Karpas-422 (cell line): ENCODE data around the gene PCIF1. TPM values are rescaled to one million over a fixed set of nuclear protein-coding genes. Genes with fewer than 3 reads are reported as not detected.

ENCODE experiments used
- DNase-seq: peaks from one replicate; pipeline ENCODE4 v3.0.0-alpha.2; 2015
- H2AFZ ChIP-seq: fragments of 200-600 bp; sonication (generic); 2 replicates; pipeline ENCODE4 v1.6.1; 2014; ENCODE audit warnings: antibody characterized with exemption, low read length, mixed read lengths
- H3K27ac ChIP-seq: fragments of 200-600 bp; sonication (generic); 2 replicates; pipeline ENCODE4 v1.5.1; 2014; ENCODE audit warnings: mild to moderate bottlenecking, low read length, moderate library complexity
- H3K27me3 ChIP-seq: fragments of 200-600 bp; sonication (generic); 2 replicates; pipeline ENCODE4 v1.6.1; 2014; ENCODE audit warnings: low read length, mixed read lengths
- H3K36me3 ChIP-seq: fragments of 200-600 bp; sonication (generic); 2 replicates; pipeline ENCODE4 v1.6.1; 2014; ENCODE audit warnings: low read length, mixed read lengths; ENCODE audit not compliant: insufficient read depth
- H3K4me1 ChIP-seq: fragments of 200-600 bp; sonication (generic); 2 replicates; pipeline ENCODE4 v1.6.1; 2014; ENCODE audit warnings: mild to moderate bottlenecking, low read length, mixed read lengths
- H3K4me2 ChIP-seq: fragments of 200-600 bp; sonication (generic); 2 replicates; pipeline ENCODE4 v1.6.1; 2014; ENCODE audit warnings: low read length, low read depth, mild to moderate bottlenecking; ENCODE audit not compliant: poor library complexity, severe bottlenecking
- H3K4me3 ChIP-seq: fragments of 200-600 bp; sonication (generic); 2 replicates; pipeline ENCODE4 v1.5.1; 2014; ENCODE audit warnings: mild to moderate bottlenecking, antibody characterized with exemption, low read length, mixed read lengths
- H3K79me2 ChIP-seq: fragments of 200-600 bp; sonication (generic); 2 replicates; pipeline ENCODE4 v1.6.1; 2014; ENCODE audit warnings: mild to moderate bottlenecking, low read length, mixed read lengths
- H3K9ac ChIP-seq: fragments of 200-600 bp; sonication (generic); 2 replicates; pipeline ENCODE4 v1.6.0; 2014; ENCODE audit warnings: low read length
- H3K9me2 ChIP-seq: fragments of 200-600 bp; sonication (generic), shearing (Covaris generic); replicated peaks from 2 replicates; pipeline ENCODE4 v1.6.0; 2014; ENCODE audit warnings: mild to moderate bottlenecking, low read length, moderate library complexity; ENCODE audit not compliant: insufficient read depth
- H3K9me3 ChIP-seq: fragments of 300-700, 200-600 bp; sonication (generic); 2 replicates; pipeline ENCODE4 v1.6.1; 2014; ENCODE audit warnings: low read length, mixed read lengths
- H4K20me1 ChIP-seq: fragments of 200-600 bp; sonication (generic); 2 replicates; pipeline ENCODE4 v1.6.1; 2014; ENCODE audit warnings: mild to moderate bottlenecking, antibody characterized with exemption, low read length, low read depth; ENCODE audit not compliant: insufficient read depth
- total RNA-seq: library from RNA; depleted of rRNA; stranded (reverse); fragments of >200 nt; shearing (Covaris generic); gene quantifications from 2 replicates; pipeline ENCODE4 v1.2.3, GENCODE V29; 2014; ENCODE audit warnings: low replicate concordance

Gene PCIF1
- total RNA-seq, 1 experiment from 2014 or later, result 12.0 TPM

GRCh38 chr20:45937765-45938164, 3.3 kb downstream of the PCIF1 start:
- H3K36me3 ChIP-seq, result peaks cover 20% of the 10 kb centered on the region; the same call in 1 of the 2 replicates
- no peaks in the 10 kb centered on the region for H3K9me3 ChIP-seq
- peaks cover 31% of the 10 kb centered on the region for H3K79me2 ChIP-seq
- H3K4me2 ChIP-seq, result no peak overlapping the region
- peaks cover 11% of the 10 kb centered on the region for H3K4me1 ChIP-seq
- no peak for DNase-seq
- no peak overlapping the region for H2AFZ ChIP-seq
- no peak overlapping the region for H3K9ac ChIP-seq
- no peaks in the 10 kb centered on the region for H4K20me1 ChIP-seq
- H3K4me3 ChIP-seq, result no peak overlapping the region
- H3K27me3 ChIP-seq, result no peaks in the 10 kb centered on the region
- no peaks in the 10 kb centered on the region for H3K9me2 ChIP-seq
- H3K27ac ChIP-seq, result no peak overlapping the region

- Histone ChIP-seq H3K27ac (no peak overlapping the region), H3K36me3 (peaks cover 26% of the 10 kb centered on the region; the same call in 1 of the 2 replicates), H3K4me2 (no peak overlapping the region), H3K79me2 (peaks cover 31% of the 10 kb centered on the region), H2AFZ (no peak overlapping the region), H3K4me3 (no peak overlapping the region), H3K27me3 (no peaks in the 10 kb centered on the region), H3K4me1 (peaks cover 5% of the 10 kb centered on the region), H3K9me2 (no peaks in the 10 kb centered on the region), H3K9ac (no peak overlapping the region), H4K20me1 (no peaks in the 10 kb centered on the region), H3K9me3 (no peaks in the 10 kb centered on the region)
- DNase-seq, result no peak
Observed at GRCh38 chr20:45938727-45939438, 4.4 kb downstream of the PCIF1 start.

DNA sequence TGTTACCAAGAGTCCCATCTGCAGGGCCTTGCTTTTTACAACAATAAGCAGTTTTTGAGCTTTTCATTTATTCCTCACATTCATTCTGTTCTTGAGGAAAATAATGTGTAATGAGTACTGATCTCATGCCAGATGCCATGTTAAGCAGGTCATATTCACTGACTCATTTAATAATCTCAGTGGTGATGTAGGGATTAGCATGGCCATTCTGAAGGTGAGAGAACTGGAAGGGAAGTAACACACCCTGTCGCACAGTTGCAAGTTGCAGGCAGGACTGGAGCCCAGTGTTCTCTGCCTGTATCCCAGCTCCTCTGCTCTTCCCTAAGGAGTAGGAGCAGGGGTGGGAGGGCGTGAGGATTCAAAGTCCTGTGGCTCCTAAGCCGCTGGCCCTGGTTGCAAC, 5.6 kb downstream of the PCIF1 start:
- H4K20me1 ChIP-seq, result no peaks in the 10 kb centered on the region
- no peak overlapping the region for H3K4me2 ChIP-seq
- H3K9me2 ChIP-seq, result no peaks in the 10 kb centered on the region
- no peak overlapping the region for H3K9ac ChIP-seq
- H3K27me3 ChIP-seq, result no peaks in the 10 kb centered on the region
- no peaks in the 10 kb centered on the region for H3K9me3 ChIP-seq
- no peak overlapping the region for H3K4me3 ChIP-seq
- H3K36me3 ChIP-seq, result peaks cover 33% of the 10 kb centered on the region; the same call in 1 of the 2 replicates
- no peak for DNase-seq
- peaks cover 31% of the 10 kb centered on the region for H3K79me2 ChIP-seq
- no peak overlapping the region for H3K27ac ChIP-seq
- peaks cover 4% of the 10 kb centered on the region for H3K4me1 ChIP-seq
- H2AFZ ChIP-seq, result no peak overlapping the region

GRCh38 chr20:45940469-45940868, 6.0 kb downstream of the PCIF1 start:
- H3K27me3 ChIP-seq, result no peaks in the 10 kb centered on the region
- no peak overlapping the region for H3K4me3 ChIP-seq
- H3K79me2 ChIP-seq, result peaks cover 28% of the 10 kb centered on the region
- H3K4me2 ChIP-seq, result no peak overlapping the region
- H3K9me2 ChIP-seq, result no peaks in the 10 kb centered on the region
- H4K20me1 ChIP-seq, result no peaks in the 10 kb centered on the region
- no peak overlapping the region for H3K9ac ChIP-seq
- no peak overlapping the region for H2AFZ ChIP-seq
- peaks cover 33% of the 10 kb centered on the region; the same call in 1 of the 2 replicates for H3K36me3 ChIP-seq
- H3K4me1 ChIP-seq, result peaks cover 4% of the 10 kb centered on the region
- DNase-seq, result no peak
- no peaks in the 10 kb centered on the region for H3K9me3 ChIP-seq
- H3K27ac ChIP-seq, result no peak overlapping the region

GRCh38 chr20:45943613-45944012, 9.1 kb downstream of the PCIF1 start:
- Histone ChIP-seq H3K9ac (no peak overlapping the region), H3K9me2 (no peaks in the 10 kb centered on the region), H3K4me1 (peaks cover 5% of the 10 kb centered on the region; the same call in 1 of the 2 replicates), H3K27me3 (no peaks in the 10 kb centered on the region), H3K79me2 (no peaks in the 10 kb centered on the region), H3K36me3 (peaks cover 30% of the 10 kb centered on the region), H4K20me1 (no peaks in the 10 kb centered on the region), H3K4me2 (no peak overlapping the region), H3K27ac (no peak overlapping the region), H3K9me3 (no peaks in the 10 kb centered on the region), H3K4me3 (no peak overlapping the region), H2AFZ (no peak overlapping the region)
- DNase-seq, result no peak

- Histone ChIP-seq H3K27me3 (no peaks in the 10 kb centered on the region), H3K4me1 (peaks cover 5% of the 10 kb centered on the region; the same call in 1 of the 2 replicates), H2AFZ (no peak overlapping the region), H3K36me3 (peaks cover 29% of the 10 kb centered on the region), H3K4me3 (no peak overlapping the region), H3K4me2 (no peak overlapping the region), H3K27ac (no peak overlapping the region), H3K9me3 (no peaks in the 10 kb centered on the region), H4K20me1 (no peaks in the 10 kb centered on the region), H3K9me2 (no peaks in the 10 kb centered on the region), H3K79me2 (no peaks in the 10 kb centered on the region), H3K9ac (no peak overlapping the region)
- DNase-seq, result no peak
Observed at GRCh38 chr20:45944151-45944964, 9.9 kb downstream of the PCIF1 start.

GRCh38 chr20:45944965-45945677, 10.6 kb downstream of the PCIF1 start:
- Histone ChIP-seq H3K9me2 (no peaks in the 10 kb centered on the region), H4K20me1 (no peaks in the 10 kb centered on the region), H2AFZ (no peak overlapping the region), H3K79me2 (no peaks in the 10 kb centered on the region), H3K4me2 (no peak overlapping the region), H3K27ac (no peak overlapping the region), H3K4me1 (peaks cover 5% of the 10 kb centered on the region; the same call in 1 of the 2 replicates), H3K9me3 (no peaks in the 10 kb centered on the region), H3K27me3 (no peaks in the 10 kb centered on the region), H3K9ac (no peak overlapping the region), H3K4me3 (no peak overlapping the region), H3K36me3 (peaks cover 21% of the 10 kb centered on the region)
- DNase-seq, result no peak

DNA sequence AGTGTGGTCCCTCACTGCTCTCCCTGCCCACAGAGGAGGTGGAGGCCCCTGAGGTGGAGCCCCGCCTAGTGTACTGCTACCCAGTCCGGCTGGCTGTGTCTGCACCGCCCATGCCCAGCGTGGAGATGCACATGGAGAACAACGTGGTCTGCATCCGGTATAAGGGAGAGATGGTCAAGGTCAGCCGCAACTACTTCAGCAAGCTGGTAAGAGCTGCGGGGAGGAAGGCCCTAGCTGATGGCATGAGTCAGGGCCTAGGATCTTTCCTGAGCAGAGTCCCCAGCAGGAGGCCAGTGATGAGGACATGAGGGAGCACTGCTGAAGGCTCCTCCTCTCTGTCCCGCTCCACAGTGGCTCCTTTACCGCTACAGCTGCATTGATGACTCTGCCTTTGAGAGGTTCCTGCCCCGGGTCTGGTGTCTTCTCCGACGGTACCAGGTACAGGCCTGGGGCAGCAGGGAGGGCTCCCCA, 11.2 kb downstream of the PCIF1 start:
- Histone ChIP-seq H3K4me3 (no peak overlapping the region), H3K9ac (no peak overlapping the region), H3K4me2 (no peak overlapping the region)

More for the DNA sequence above, 11.2 kb downstream of the PCIF1 start:
- no peaks in the 10 kb centered on the region for H3K79me2 ChIP-seq
- peaks cover 5% of the 10 kb centered on the region; the same call in 1 of the 2 replicates for H3K4me1 ChIP-seq
- H3K36me3 ChIP-seq, result peaks cover 18% of the 10 kb centered on the region
- H2AFZ ChIP-seq, result no peak overlapping the region
- H3K9me2 ChIP-seq, result no peaks in the 10 kb centered on the region
- no peak for DNase-seq
- no peak overlapping the region for H3K27ac ChIP-seq
- H4K20me1 ChIP-seq, result no peaks in the 10 kb centered on the region
- no peaks in the 10 kb centered on the region for H3K9me3 ChIP-seq
- no peaks in the 10 kb centered on the region for H3K27me3 ChIP-seq
